ENCODE measurements around the gene RNF215. TPM values are rescaled to one million over a fixed set of nuclear protein-coding genes. Genes with fewer than 3 reads are reported as not detected.

RNF215 gene
- total RNA-seq, 2 donors from 2014 or later: 5.6 to 7.5 TPM

DNA sequence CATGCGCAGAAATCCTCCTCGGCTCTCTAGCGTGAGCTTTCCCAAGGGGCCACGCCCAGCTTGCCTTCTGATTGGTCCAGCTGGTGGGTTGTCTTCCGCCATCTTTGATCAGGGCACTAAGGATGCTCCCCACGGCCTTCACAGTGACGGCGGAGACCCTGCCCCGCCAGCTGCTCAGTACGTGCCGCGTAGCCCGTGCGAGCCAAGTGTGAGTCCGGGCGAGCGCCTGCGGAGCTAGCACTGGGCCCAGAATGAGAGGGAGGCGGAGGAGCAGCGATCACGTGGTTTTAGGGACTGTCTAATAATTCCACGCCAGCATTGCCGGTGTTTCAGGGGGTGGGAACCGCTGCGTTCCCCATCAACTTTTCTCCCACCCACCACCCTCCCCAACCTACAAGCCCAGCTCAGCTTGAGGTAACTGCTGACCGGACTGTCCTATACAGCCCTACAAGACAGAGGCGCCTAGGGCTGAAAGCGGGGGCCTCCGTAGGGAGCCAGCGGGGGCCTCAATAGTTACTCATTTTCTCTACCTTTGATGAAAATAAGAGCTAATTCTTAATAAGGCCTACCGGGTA, 36.8 kb upstream of the RNF215 start:
- peak; percentile 100 for DNase-seq (ENCODE audit: low spot score)
- H3K4me1 ChIP-seq: peaks cover 0 to 48% of the 10 kb centered on the region in 2 donors

DNA sequence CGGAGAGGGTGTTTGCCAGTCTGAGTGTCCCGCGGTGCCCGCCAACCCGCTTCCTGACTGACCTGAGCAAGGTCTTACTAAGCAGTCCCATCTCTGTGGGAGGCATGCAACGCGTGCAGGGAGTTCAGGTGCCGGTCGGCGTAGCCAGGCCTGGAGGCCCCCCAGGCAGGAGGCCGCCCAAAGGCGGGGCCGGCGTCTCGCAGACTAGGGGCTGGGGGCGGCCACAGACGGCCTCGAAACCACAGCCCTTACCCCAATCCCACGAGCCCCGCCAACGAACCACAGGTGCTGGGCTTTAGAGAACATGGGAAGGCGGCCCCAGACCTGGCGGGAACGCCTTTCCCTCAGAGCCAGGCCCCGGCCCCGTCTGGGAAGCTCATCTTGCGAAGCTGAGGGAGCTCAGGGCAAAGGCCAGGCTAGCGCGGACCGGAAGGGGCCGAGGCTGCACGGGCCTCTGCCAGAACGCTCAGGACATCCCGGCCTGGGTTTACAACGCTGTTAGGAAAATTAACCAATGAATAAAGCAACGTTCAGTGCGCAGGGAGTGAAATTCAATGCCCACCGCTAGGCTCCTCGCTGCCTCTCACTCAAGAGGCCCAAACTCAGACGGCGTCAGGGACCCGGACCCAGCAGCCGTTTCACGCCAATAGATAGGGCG, 36.2 kb upstream of the RNF215 start:
- no peak for DNase-seq (ENCODE audit: low spot score)
- Histone ChIP-seq H3K27me3 (no peaks in the 10 kb centered on the region), H3K27ac (peak overlapping the region; percentile 92 to 98), H3K9me3 (no peaks in the 10 kb centered on the region), H3K4me3 (peak overlapping the region; percentile 39 to 71), H3K36me3 (no peaks in the 10 kb centered on the region), H3K4me1 (peaks cover 0 to 48% of the 10 kb centered on the region in 2 donors)
- TF ChIP-seq, protein P1, sequence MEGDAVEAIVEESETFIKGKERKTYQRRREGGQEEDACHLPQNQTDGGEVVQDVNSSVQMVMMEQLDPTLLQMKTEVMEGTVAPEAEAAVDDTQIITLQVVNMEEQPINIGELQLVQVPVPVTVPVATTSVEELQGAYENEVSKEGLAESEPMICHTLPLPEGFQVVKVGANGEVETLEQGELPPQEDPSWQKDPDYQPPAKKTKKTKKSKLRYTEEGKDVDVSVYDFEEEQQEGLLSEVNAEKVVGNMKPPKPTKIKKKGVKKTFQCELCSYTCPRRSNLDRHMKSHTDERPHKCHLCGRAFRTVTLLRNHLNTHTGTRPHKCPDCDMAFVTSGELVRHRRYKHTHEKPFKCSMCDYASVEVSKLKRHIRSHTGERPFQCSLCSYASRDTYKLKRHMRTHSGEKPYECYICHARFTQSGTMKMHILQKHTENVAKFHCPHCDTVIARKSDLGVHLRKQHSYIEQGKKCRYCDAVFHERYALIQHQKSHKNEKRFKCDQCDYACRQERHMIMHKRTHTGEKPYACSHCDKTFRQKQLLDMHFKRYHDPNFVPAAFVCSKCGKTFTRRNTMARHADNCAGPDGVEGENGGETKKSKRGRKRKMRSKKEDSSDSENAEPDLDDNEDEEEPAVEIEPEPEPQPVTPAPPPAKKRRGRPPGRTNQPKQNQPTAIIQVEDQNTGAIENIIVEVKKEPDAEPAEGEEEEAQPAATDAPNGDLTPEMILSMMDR (IDR thresholded peaks at IDR 0.05): no peak

More for the DNA sequence above, 36.8 kb upstream of the RNF215 start:
- H3K9me3 ChIP-seq: no peaks in the 10 kb centered on the region
- TF ChIP-seq, protein P1 (IDR thresholded peaks at IDR 0.05): no peak
- no peaks in the 10 kb centered on the region for H3K36me3 ChIP-seq
- H3K4me3 ChIP-seq: peak overlapping the region; percentile 39 to 71
- H3K27me3 ChIP-seq: no peaks in the 10 kb centered on the region
- peak overlapping the region; percentile 92 to 98 for H3K27ac ChIP-seq

DNA sequence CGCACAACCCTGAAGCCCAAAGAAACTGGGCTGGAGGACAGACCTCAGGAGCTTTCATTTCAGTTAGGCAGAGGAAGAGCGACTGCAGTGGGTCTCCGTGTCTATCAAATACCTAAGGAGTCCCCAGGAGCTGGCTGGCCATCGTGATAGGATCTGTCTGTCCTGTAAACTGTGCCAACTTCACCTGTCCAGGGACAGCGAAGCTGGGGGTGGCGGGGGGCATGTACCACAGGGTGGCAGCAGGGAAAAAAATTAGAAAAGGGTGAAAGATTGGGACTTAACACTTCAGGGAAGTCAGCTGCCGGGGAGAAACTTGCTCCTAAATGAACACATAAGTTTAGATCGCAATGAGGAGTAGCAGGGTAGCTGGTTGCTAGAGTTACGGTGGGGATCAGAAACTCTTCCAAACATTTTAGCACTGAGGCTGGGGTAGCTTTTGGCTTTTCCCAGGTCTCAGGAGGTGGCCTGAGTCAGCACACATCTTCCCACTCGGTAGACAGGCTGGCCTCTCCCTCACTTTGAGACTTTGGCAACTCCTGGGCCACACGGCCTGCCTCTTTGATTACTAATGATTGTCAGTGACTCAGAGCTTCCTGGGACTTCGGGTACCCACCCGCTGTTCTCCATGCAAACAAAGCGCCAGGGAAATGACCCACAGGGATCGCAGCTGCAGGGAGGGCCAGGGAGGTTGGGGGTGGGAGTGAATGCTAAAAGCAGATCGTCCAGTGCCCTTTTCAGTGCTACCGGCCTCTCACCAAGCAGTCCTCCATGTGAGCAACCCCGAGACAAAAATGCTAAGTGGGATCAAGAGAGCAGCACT, 35.5 kb upstream of the RNF215 start:
- TF ChIP-seq, protein P1 (IDR thresholded peaks at IDR 0.05): no peak
- H3K4me1 ChIP-seq: peaks cover 0 to 48% of the 10 kb centered on the region in 2 donors
- H3K4me3 ChIP-seq: peak overlapping the region; percentile 39 to 71
- no peaks in the 10 kb centered on the region for H3K27me3 ChIP-seq
- peak; percentile 93 for DNase-seq (ENCODE audit: low spot score)
- peaks cover 4% of the 10 kb centered on the region for H3K36me3 ChIP-seq
- peak overlapping the region; percentile 92 to 98 for H3K27ac ChIP-seq
- H3K9me3 ChIP-seq: no peaks in the 10 kb centered on the region

DNA sequence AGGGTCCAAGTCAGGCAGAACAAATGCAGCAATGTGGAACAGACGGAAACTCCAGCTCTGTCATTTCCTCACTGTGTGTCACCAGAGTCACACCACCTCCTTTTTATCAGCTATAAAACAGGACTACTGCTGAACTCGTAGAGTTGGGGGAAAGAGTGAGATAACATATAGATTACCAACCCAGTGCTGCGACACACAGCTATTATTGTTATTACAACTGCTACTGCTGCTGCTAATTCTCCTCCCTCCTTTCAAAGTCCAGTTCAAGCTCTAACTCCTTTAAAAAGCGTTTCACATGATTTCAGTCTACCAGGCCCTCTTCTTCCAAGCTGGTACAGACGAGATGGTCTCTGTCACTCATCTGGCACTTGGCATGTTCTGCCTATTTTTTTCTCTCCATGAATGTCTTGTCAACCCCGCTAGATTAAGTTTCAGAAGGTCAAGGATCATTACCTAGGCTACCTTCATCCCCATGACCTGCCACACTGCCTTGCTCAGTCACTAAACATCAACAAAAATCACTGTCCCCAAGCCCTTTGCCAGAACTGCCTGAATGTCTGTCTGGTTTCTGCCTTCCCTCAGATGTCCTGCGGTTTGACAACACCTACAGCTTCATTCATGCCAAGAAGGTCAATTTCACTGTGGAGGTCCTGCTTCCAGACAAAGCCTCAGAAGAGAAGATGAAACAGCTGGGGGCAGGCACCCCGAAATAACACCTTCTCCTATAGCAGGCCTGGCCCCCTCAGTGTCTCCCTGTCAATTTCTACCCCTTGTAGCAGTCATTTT, 34.7 kb upstream of the RNF215 start:
- TF ChIP-seq, protein P1 (IDR thresholded peaks at IDR 0.05): no peak
- Histone ChIP-seq H3K27me3 (no peaks in the 10 kb centered on the region), H3K4me1 (peaks cover 0 to 48% of the 10 kb centered on the region in 2 donors), H3K9me3 (no peaks in the 10 kb centered on the region), H3K27ac (peak overlapping the region; percentile 92 to 98), H3K36me3 (peaks cover 9% of the 10 kb centered on the region), H3K4me3 (peak overlapping the region in 1 of 2 donors; percentile 71)
- no peak for DNase-seq (ENCODE audit: low spot score)

DNA sequence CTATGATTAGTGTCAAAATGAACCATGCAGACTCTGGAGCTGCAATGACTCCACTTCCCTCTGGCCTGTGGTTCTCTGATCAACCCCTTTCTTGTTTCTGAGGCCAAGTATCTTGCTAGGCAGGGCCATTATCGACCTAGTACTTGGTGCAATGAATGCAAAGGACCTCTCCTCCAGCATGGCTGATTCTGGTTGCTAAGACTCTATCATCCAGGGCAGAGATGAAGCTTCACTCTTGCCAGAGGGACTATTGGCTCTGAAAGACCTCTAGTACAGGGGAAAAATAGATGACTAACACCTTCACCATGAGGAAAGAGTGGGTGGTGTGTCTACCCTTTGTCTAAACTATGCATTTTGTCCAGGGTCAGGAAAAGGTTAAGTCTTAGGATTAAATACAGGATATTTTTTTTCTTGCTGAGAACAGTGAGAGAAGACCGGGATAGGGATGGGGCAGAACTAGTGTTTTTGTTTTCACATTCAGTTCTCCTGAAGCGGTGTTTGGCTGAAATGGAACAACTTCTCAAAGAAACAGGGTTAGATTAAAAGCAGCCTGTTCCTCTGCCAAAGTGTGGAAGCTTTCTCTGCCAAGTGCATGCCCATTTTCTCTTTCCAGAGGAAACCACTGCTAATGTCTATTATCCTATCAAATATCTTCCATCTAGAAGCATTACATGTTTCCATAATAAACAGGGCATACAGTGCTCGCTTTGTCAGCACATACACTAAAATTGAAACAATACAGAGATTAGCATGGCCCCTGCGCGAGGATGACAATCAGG, 33.3 kb upstream of the RNF215 start:
- DNase-seq (ENCODE audit: low spot score): no peak
- peaks cover 0 to 37% of the 10 kb centered on the region in 2 donors for H3K4me1 ChIP-seq
- peak overlapping the region in 1 of 2 donors; percentile 92 for H3K27ac ChIP-seq
- H3K36me3 ChIP-seq: peaks cover 22% of the 10 kb centered on the region
- no peaks in the 10 kb centered on the region for H3K9me3 ChIP-seq
- H3K27me3 ChIP-seq: no peaks in the 10 kb centered on the region
- TF ChIP-seq, protein P1 (IDR thresholded peaks at IDR 0.05): no peak
- H3K4me3 ChIP-seq: no peak overlapping the region
